ENCODE data around the gene HSPA12B.

The HSPA12B gene

DNA sequence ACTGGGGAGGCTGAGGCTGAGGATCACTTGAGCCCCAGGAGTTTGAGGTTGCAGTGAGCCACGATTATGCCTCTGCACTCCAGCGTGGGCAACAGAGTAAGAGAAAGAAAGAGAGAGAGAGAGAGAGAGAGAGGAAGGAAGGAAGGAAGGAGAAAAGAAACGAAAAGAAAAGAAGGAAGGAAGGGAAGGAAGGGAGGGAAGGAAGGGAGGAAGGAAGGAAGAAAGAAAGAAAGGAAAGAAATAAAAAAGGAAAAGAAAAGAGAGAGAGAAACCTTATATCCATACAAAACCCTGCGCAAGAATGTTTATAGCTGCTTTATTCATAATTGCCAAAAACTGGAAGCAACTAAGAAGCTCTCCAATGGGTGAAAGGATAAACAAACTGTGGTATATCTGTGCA is 8.1 kb upstream of the HSPA12B start:
- no peaks in the 10 kb centered on the region for H3K36me3 ChIP-seq (ENCODE audit: control insufficient read depth, insufficient read depth, low read length)
- H3K4me3 ChIP-seq (ENCODE audit: low read length), result no peak overlapping the region
- H3K9ac ChIP-seq (ENCODE audit: low read length), result no peak overlapping the region

DNA sequence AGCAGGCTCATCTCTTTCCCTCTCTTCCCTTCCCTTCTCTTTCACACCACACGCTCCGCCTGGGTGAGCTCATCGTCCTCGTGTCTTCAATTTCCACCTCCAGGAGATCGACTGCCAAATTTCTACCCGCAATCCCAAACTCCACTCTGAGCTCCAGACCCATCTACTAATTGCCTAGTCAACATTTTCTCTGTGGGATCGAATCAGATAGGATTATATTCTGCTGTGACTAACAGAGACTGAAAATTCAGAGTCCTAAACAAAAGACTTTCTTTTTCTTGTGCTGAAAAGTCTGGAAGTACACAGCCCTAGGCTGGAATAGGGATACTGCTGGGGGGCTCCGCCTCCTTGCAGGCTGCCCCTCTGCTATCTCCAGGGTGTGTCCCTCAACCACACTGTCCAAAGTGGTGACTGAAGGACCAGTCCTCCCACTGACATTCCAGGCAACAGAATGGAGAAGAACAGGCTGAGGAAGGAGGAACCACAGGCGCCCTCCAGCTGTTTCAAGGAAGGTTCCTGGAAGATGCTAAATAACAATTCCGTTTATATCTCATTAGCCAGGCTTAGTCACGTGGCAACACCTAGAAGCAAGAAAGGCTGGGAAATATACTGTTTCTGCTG is 5.0 kb upstream of the HSPA12B start:
- Histone ChIP-seq H3K4me1 (ENCODE audit: control insufficient read depth, insufficient read depth, low read length) (no peaks in the 10 kb centered on the region), H3K9ac (ENCODE audit: low read length) (no peak overlapping the region), H3K27ac (ENCODE audit: low read depth, low read length) (no peak overlapping the region), H3K4me3 (ENCODE audit: low read length) (no peak overlapping the region), H3K36me3 (ENCODE audit: control insufficient read depth, insufficient read depth, low read length) (no peaks in the 10 kb centered on the region), H3K27me3 (ENCODE audit: control insufficient read depth, insufficient read depth, low read length) (peaks cover 8% of the 10 kb centered on the region)

More for the DNA sequence above, 8.1 kb upstream of the HSPA12B start:
- peaks cover 2% of the 10 kb centered on the region for H3K27me3 ChIP-seq (ENCODE audit: control insufficient read depth, insufficient read depth, low read length)
- no peak overlapping the region for H3K27ac ChIP-seq (ENCODE audit: low read depth, low read length)
- no peaks in the 10 kb centered on the region for H3K4me1 ChIP-seq (ENCODE audit: control insufficient read depth, insufficient read depth, low read length)

DNA sequence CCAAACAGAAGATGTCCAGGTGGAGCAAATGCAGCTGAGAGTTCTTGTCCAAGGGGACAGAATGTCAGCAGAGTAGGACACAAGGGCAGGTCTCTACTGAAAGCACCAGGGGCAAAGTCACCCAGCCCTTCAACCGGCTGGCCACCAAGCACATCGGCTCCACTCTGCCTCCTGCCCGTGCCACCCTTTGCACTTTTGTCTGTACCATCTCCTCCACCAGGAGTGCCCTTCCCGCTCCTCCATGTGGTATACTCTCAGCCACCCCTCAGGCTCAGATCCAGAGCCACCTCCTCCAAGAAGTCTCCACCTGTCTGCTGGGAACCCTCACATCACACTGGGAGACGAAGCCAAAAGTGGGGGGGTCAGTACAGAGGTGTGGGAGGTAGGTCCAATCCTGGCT is 4.1 kb upstream of the HSPA12B start:
- H3K27me3 ChIP-seq (ENCODE audit: control insufficient read depth, insufficient read depth, low read length), result peaks cover 8% of the 10 kb centered on the region
- H3K27ac ChIP-seq (ENCODE audit: low read depth, low read length), result no peak overlapping the region

DNA sequence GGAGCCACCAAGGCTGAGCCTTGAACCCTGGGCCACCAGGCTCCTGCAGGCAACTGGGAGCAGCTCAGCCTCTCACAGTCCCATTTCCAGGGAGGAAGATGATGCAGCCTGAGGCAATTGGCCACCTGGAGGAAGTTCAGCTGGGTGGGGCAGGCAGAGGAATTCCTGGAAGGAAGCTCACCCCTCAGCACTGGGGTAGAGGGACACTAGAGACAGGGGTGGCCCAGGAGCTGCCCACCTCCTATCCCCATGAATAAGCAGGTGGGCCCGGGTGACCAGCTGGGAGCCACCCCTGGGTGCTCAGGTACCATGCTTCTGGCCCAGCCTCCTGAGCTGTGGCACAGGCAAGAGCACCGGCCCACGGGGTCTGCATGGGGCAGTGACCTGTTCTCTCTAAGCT is 3.6 kb upstream of the HSPA12B start:
- H3K4me3 ChIP-seq (ENCODE audit: low read length), result no peak overlapping the region
- H3K27ac ChIP-seq (ENCODE audit: low read depth, low read length), result no peak overlapping the region
- no peaks in the 10 kb centered on the region for H3K4me1 ChIP-seq (ENCODE audit: control insufficient read depth, insufficient read depth, low read length)
- no peaks in the 10 kb centered on the region for H3K36me3 ChIP-seq (ENCODE audit: control insufficient read depth, insufficient read depth, low read length)
- H3K9ac ChIP-seq (ENCODE audit: low read length), result no peak overlapping the region
- H3K27me3 ChIP-seq (ENCODE audit: control insufficient read depth, insufficient read depth, low read length), result peaks cover 8% of the 10 kb centered on the region

More for the DNA sequence above, 4.1 kb upstream of the HSPA12B start:
- Histone ChIP-seq H3K36me3 (ENCODE audit: control insufficient read depth, insufficient read depth, low read length) (no peaks in the 10 kb centered on the region), H3K9ac (ENCODE audit: low read length) (no peak overlapping the region), H3K4me1 (ENCODE audit: control insufficient read depth, insufficient read depth, low read length) (no peaks in the 10 kb centered on the region), H3K4me3 (ENCODE audit: low read length) (no peak overlapping the region)

DNA sequence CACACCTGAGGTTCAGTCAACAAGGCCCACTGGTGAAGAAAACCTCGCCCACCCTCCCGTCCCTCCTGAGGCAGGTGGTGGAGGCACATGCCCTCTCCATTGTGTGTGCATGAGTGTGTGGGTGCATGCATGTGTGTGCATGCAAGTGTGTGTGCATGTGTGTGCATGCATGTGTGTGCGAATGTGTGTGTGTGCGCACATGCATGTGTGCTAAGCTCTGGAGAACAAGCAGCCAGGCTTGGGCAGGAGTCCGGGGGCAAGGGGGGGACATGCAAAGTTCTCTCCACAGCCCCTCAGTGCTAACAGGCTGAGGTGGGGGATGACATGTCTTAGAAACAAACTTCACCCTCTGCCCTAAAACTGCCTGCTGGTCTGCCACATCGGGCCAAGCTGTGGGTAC is 3.1 kb upstream of the HSPA12B start:
- Histone ChIP-seq H3K9ac (ENCODE audit: low read length) (no peak overlapping the region), H3K4me3 (ENCODE audit: low read length) (no peak overlapping the region), H3K36me3 (ENCODE audit: control insufficient read depth, insufficient read depth, low read length) (no peaks in the 10 kb centered on the region), H3K4me1 (ENCODE audit: control insufficient read depth, insufficient read depth, low read length) (no peaks in the 10 kb centered on the region), H3K27ac (ENCODE audit: low read depth, low read length) (no peak overlapping the region), H3K27me3 (ENCODE audit: control insufficient read depth, insufficient read depth, low read length) (peaks cover 8% of the 10 kb centered on the region)

DNA sequence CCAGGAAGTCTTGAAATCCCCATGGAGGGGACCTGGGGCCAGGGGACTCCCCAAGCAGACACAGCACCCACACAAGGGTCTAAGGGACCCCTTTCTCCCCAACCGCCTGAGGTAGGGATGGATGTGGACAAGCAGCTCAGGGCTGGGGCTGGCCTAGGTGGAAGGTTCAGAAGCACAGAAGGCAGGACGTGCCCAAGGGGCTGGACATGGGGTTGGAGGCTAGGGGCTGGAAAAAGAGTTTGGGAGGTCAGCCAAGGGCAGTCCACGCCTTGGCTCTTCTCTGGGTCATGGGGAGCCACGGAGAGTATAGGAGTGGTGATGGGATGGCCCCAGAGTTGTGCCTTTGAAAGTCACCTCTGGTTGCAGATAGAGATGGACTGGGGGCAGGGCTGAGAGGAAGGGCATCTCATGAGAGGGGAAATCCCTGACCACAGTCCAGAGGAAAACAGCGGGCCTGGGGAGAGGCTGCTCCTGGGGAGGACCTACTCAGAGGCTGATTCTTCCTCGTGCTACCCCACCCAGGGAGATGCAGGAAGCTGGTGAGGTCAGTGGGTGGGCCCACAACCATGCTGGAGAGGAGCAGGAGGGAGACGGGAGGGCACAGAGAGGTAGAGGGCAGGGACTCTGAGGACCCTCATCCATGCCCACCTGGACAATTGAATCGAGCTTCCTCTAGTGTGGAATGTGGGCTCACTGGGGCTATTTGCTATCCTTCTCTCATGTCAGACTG is 2.5 kb upstream of the HSPA12B start:
- Histone ChIP-seq H3K27ac (ENCODE audit: low read depth, low read length) (no peak overlapping the region), H3K27me3 (ENCODE audit: control insufficient read depth, insufficient read depth, low read length) (peaks cover 8% of the 10 kb centered on the region), H3K36me3 (ENCODE audit: control insufficient read depth, insufficient read depth, low read length) (no peaks in the 10 kb centered on the region), H3K4me1 (ENCODE audit: control insufficient read depth, insufficient read depth, low read length) (no peaks in the 10 kb centered on the region), H3K4me3 (ENCODE audit: low read length) (no peak overlapping the region), H3K9ac (ENCODE audit: low read length) (no peak overlapping the region)

DNA sequence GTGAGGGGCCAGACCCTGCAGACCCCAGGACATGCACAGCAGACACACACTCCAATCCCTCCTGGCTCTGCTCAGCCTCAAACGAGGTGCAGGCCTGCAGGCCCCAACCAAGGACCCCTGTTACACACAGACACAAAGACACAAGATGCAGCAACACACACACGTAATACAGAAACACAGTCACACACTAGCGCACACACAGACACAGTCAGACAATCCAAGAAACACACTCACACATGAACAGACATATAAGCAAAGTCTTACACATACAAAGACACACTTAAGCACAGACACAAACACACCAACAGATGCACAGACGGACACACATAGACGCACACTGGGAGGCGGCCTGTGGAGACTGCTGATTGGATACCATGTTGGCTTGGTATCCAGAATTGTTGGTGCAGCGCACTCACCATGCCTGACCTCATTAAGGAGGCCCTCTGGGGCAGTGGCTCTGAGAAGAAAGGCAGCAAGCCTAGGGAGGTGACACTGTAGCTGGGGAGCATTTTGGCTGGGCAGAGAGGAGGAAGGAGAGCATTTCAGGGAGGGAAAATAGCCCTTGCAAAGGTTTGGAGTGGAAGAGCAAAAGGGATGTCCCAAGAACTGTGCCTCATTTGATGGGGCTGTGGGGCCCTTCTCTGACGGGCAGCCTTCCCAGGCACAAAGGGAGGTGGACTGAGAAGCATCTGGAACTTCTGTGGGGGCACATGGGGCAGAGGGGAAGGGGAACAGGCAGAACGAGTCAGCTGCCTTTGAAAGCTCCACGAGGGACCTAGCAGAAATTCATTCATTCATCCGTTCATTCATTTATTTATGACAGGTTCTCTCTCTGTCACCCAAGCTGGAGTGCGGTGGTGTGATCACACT is 1.4 kb upstream of the HSPA12B start:
- Histone ChIP-seq H3K4me3 (ENCODE audit: low read length) (no peak overlapping the region), H3K36me3 (ENCODE audit: control insufficient read depth, insufficient read depth, low read length) (no peaks in the 10 kb centered on the region), H3K9ac (ENCODE audit: low read length) (no peak overlapping the region), H3K27me3 (ENCODE audit: control insufficient read depth, insufficient read depth, low read length) (peaks cover 8% of the 10 kb centered on the region), H3K4me1 (ENCODE audit: control insufficient read depth, insufficient read depth, low read length) (no peaks in the 10 kb centered on the region), H3K27ac (ENCODE audit: low read depth, low read length) (no peak overlapping the region)

DNA sequence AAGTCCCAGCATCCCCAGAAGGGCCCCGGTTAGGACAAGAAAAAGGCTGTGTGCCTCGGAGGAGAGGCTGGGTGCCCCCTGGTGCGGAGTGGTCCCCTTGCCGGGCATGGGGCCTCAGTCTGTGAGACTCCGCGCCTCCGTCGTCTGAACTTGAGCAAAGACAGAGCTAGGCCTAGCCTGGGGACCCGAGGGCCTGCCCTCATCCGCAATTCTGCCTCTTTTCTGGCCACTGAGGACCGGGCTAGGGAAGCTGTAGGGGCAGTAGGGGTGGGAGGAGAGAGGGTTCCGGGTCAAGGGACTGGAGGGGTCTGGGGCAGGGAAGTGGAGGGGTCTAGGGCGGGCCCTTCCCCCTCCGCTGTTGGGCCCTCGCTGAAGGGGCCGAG is 550 bp upstream of the HSPA12B start:
- H3K27ac ChIP-seq (ENCODE audit: low read depth, low read length), result no peak overlapping the region
- no peaks in the 10 kb centered on the region for H3K36me3 ChIP-seq (ENCODE audit: control insufficient read depth, insufficient read depth, low read length)
- no peak overlapping the region for H3K4me3 ChIP-seq (ENCODE audit: low read length)
- no peak overlapping the region for H3K9ac ChIP-seq (ENCODE audit: low read length)
- peaks cover 8% of the 10 kb centered on the region for H3K27me3 ChIP-seq (ENCODE audit: control insufficient read depth, insufficient read depth, low read length)
- no peaks in the 10 kb centered on the region for H3K4me1 ChIP-seq (ENCODE audit: control insufficient read depth, insufficient read depth, low read length)

DNA sequence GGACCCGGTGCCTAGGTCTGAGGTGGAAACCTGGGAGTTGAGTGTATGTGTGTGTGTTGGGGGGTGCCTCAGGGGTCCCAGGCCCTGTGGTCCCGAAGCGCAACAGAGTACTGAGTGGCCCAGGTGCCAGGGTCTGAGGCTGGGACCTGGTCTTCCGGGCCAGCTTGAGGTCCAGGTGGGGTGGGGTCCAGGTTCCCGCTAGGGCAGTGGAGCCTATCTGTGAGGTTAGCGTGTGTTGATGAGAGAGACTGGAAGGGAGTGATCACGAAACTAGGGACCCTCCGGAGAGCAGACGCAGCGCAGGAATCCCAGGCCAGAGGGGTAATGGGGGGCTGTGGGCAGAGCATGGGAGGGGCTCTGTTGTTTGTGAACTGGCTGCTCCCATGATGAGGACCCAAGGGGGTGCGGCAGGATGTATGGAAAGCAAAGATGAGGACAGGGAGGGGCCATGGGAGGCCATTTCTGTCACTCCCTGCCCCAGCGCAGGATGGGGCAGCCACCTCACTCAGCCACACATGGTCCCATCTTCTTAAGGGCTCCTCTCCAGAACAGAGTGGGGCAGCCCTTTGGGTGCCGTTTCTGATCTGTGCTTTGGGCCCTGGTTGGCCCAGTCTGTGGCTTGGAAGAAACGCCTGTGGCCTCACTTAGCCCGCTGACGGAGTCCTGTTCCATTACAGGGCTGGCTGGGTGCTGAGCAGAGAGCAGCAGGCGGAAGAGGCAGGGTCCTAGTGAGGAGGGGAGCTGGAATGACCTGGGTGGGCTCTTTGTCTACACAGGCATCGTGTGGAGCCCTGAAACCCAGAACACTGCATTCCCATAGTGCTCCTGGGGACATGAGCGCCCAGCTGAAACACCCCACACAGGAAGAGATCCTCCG is 872 bp downstream of the HSPA12B start:
- Histone ChIP-seq H3K36me3 (ENCODE audit: control insufficient read depth, insufficient read depth, low read length) (no peaks in the 10 kb centered on the region), H3K27me3 (ENCODE audit: control insufficient read depth, insufficient read depth, low read length) (peaks cover 5% of the 10 kb centered on the region), H3K9ac (ENCODE audit: low read length) (peak overlapping the region; percentile 26), H3K4me1 (ENCODE audit: control insufficient read depth, insufficient read depth, low read length) (no peaks in the 10 kb centered on the region), H3K4me3 (ENCODE audit: low read length) (peak overlapping the region; percentile 56), H3K27ac (ENCODE audit: low read depth, low read length) (no peak overlapping the region)

DNA sequence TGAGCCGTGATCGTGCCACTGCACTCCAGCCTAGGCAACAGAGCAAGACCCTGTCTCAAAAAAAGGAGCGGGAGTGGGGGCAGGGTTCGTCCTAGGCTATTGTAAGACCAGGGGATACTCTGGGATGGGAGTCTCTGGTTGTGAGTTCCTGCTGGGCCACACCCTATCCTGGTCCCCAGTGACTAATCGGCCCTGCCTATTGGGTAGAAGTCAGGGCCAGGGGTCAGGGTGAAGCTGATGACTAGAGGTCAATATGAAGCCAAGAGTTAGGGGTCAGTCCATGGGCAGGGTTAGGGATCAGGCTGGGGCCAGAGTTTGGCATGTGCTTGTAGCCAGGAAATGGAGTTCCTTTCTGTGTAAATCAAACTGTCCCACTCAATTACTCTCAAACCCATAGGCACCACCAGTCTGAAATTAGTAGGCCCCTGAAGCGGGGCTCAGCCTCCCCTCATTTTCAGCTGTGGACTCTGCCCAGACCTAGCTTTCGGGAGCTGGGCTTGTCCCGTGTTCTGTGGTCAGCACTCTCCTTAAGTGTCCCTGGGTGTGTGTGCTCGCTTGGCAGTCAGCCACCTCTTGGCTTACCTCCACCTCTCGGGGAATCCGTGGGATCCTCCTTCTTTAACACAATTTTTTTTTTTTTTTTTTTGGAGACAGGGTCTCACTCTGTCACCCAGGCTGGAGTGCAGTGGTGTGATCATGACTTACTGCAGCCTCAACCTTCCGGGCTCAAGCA is 1.8 kb downstream of the HSPA12B start:
- Histone ChIP-seq H3K4me1 (ENCODE audit: control insufficient read depth, insufficient read depth, low read length) (no peaks in the 10 kb centered on the region), H3K9ac (ENCODE audit: low read length) (no peak overlapping the region), H3K27ac (ENCODE audit: low read depth, low read length) (no peak overlapping the region), H3K36me3 (ENCODE audit: control insufficient read depth, insufficient read depth, low read length) (no peaks in the 10 kb centered on the region), H3K27me3 (ENCODE audit: control insufficient read depth, insufficient read depth, low read length) (peaks cover 5% of the 10 kb centered on the region), H3K4me3 (ENCODE audit: low read length) (no peak overlapping the region)

DNA sequence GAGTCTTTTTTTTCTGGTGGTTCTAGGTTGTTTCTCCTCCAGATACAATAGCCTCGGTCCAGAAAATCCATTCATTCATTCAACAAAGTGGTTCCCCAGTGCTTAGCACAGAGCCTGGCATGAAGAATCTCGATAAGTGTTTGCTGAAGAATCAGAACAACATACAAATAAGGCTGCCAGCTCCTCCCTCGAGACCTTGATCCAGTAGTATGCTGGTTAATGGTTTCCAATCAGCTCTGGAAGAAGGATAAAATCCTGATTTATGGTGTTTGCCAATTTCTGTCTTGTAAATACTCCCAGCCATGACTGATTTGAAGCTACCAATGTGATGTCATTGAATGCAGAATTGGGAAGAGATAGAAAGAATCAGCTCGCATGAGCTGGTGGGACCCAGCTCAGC is 3.3 kb downstream of the HSPA12B start:
- Histone ChIP-seq H3K27ac (ENCODE audit: low read depth, low read length) (no peak overlapping the region), H3K4me1 (ENCODE audit: control insufficient read depth, insufficient read depth, low read length) (no peaks in the 10 kb centered on the region), H3K27me3 (ENCODE audit: control insufficient read depth, insufficient read depth, low read length) (peaks cover 5% of the 10 kb centered on the region), H3K4me3 (ENCODE audit: low read length) (no peak overlapping the region), H3K36me3 (ENCODE audit: control insufficient read depth, insufficient read depth, low read length) (no peaks in the 10 kb centered on the region), H3K9ac (ENCODE audit: low read length) (no peak overlapping the region)

Data from rectal smooth muscle tissue (tissue), 1 donor.